ENCODE results near the gene PLK5. TPM values are rescaled to one million over a fixed set of nuclear protein-coding genes. Genes with fewer than 3 reads are reported as not detected.

The PLK5 gene
- total and polyA plus RNA-seq, 2 of the 4 experiments (the other 2 are of a cell fraction) = not detected

GRCh38 chr19:1524972-1525325, 1.1 kb downstream of the PLK5 start:
- DNase-seq = no peak
- Histone ChIP-seq H2BK15ac (ENCODE audit: low read depth, low read length) (no peak overlapping the region), H3K36me3 (ENCODE audit: control insufficient read depth, insufficient read depth, low read length) (no peaks in the 10 kb centered on the region), H3K9me1 (ENCODE audit: insufficient read depth, low read length) (peaks cover 4% of the 10 kb centered on the region; the same call in 1 of the 2 replicates), H3K14ac (replicated peaks; ENCODE audit: low read depth, low read length) (no peak overlapping the region), H3K4ac (ENCODE audit: low read depth, low read length) (no peak overlapping the region), H3K56ac (ENCODE audit: extremely low read depth, insufficient read depth, low read length) (no peak overlapping the region), H3K27ac (ENCODE audit: insufficient read depth, low read length) (no peak overlapping the region), H3K4me3 (ENCODE audit: insufficient read depth, low read depth, low read length) (no peak overlapping the region), H2BK20ac (ENCODE audit: low read depth, low read length) (no peak overlapping the region), H2AK5ac (ENCODE audit: low read depth, low read length) (no peak overlapping the region), H3K9me3 (ENCODE audit: control insufficient read depth, insufficient read depth, low read length) (no peaks in the 10 kb centered on the region), H3K27me3 (ENCODE audit: control insufficient read depth, insufficient read depth, low read length) (peaks cover 36% of the 10 kb centered on the region), H2BK5ac (ENCODE audit: low read depth, low read length, poor library complexity, severe bottlenecking) (no peak overlapping the region), H3K18ac (ENCODE audit: low read depth, low read length) (no peak overlapping the region), H4K5ac (ENCODE audit: low read depth, low read length) (no peak overlapping the region), H4K8ac (ENCODE audit: low read depth in 2 of 2, low read length in 2 of 2) (no peak overlapping the region), H3K9ac (ENCODE audit: low read depth, low read length) (no peak overlapping the region), H3K23ac (ENCODE audit: low read depth, low read length) (peak overlapping the region; percentile 22; the same call in 1 of the 2 replicates), H3K4me2 (ENCODE audit: low read depth, low read length) (no peak overlapping the region), H3K4me1 (ENCODE audit: control insufficient read depth, insufficient read depth, low read length) (no peaks in the 10 kb centered on the region; the same call in 1 of the 2 replicates), H2AK9ac (replicated peaks; ENCODE audit: low read depth, low read length, poor library complexity) (no peak overlapping the region), H2BK120ac (ENCODE audit: low read depth, low read length) (no peak overlapping the region), H3K79me1 (ENCODE audit: low read depth in 1 of 2, low read length in 2 of 2) (no peaks in the 10 kb centered on the region), H4K91ac (ENCODE audit: insufficient read depth, low read depth, low read length) (no peak overlapping the region), H4K20me1 (ENCODE audit: insufficient read depth, low read length) (peaks cover 7% of the 10 kb centered on the region; the same call in 1 of the 2 replicates), H2AFZ (replicated peaks; ENCODE audit: low read length, poor library complexity) (peak overlapping the region; percentile 51)
- POLR2A ChIA-PET (ENCODE audit: unreplicated experiment) = no interaction called here
- no TSS peak for BruUV-seq (replicated peaks)
- dilution Hi-C loops (cut with HindIII; ENCODE audit: low sequenced_read_pairs, unreplicated experiment) = no loop called here
- TF ChIP-seq RCOR1 (IDR thresholded peaks at IDR 0.05; ENCODE audit: insufficient replicate concordance, low read length) = no peak
- TF ChIP-seq, protein P1, sequence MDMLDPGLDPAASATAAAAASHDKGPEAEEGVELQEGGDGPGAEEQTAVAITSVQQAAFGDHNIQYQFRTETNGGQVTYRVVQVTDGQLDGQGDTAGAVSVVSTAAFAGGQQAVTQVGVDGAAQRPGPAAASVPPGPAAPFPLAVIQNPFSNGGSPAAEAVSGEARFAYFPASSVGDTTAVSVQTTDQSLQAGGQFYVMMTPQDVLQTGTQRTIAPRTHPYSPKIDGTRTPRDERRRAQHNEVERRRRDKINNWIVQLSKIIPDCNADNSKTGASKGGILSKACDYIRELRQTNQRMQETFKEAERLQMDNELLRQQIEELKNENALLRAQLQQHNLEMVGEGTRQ (IDR thresholded peaks at IDR 0.05; ENCODE audit: low read depth, low read length) = no peak
- TF ChIP-seq, protein P2, sequence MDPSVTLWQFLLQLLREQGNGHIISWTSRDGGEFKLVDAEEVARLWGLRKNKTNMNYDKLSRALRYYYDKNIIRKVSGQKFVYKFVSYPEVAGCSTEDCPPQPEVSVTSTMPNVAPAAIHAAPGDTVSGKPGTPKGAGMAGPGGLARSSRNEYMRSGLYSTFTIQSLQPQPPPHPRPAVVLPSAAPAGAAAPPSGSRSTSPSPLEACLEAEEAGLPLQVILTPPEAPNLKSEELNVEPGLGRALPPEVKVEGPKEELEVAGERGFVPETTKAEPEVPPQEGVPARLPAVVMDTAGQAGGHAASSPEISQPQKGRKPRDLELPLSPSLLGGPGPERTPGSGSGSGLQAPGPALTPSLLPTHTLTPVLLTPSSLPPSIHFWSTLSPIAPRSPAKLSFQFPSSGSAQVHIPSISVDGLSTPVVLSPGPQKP (IDR thresholded peaks at IDR 0.05; ENCODE audit: borderline replicate concordance, low read depth, low read length) = no peak
- no peak for TF ChIP-seq CTCF (conservative IDR thresholded peaks at IDR 0.05; ENCODE audit: low read depth, low read length)
- no peak for ATAC-seq (ENCODE audit: low read depth)
- intact Hi-C loops (cut with micrococcal nuclease) = no loop called here
- in situ Hi-C loops (cut with MboI; ENCODE audit: low sequenced_read_pairs) = loop anchor here (25.0 kb wide), 1 partner anchor 262 kb away; no protein-coding TSS in a partner anchor
- CTCF ChIA-PET = no interaction called here
- WGBS, 2 experiments (ENCODE audit: extremely low coverage in 2 of 2, insufficient read length in 1 of 2) = 50% methylated on average over 2 of the region's 17 CpGs; no CpG with 5 or more reads in 1 of the 2 experiments

Data from IMR-90 (cell line).